CD4-positive, alpha-beta T cell treated with Interleukin-17A for 4 hours (primary cell): Measurements from ENCODE around the gene NPAS3.

Experiments
- DNase-seq: peaks from one replicate; pipeline ENCODE4 v3.0.0-alpha.2; 2020; ENCODE audit warnings: mixed read lengths

Gene NPAS3

GRCh38 chr14:33655421-33655820 is 716.7 kb downstream of the NPAS3 start:
- DNase-seq = no peak

- DNase-seq = no peak
These were observed 718.8 kb downstream of the NPAS3 start for GRCh38 chr14:33657476-33657875.

GRCh38 chr14:33660248-33660647 is 721.6 kb downstream of the NPAS3 start:
- DNase-seq = no peak

- no peak for DNase-seq
These were observed 722.4 kb downstream of the NPAS3 start for GRCh38 chr14:33661101-33661500.

GRCh38 chr14:33668066-33668465 is 729.4 kb downstream of the NPAS3 start:
- DNase-seq = no peak

- DNase-seq = no peak
These were observed 730.4 kb downstream of the NPAS3 start for GRCh38 chr14:33669111-33669510.

- no peak for DNase-seq
These were observed 731.6 kb downstream of the NPAS3 start for GRCh38 chr14:33670235-33670634.

- no peak for DNase-seq
These were observed 732.9 kb downstream of the NPAS3 start for GRCh38 chr14:33671556-33671955.

GRCh38 chr14:33674927-33675326 is 736.2 kb downstream of the NPAS3 start:
- DNase-seq = no peak

- DNase-seq = no peak
These were observed 736.9 kb downstream of the NPAS3 start for GRCh38 chr14:33675415-33676130.

GRCh38 chr14:33676135-33676566 is 737.5 kb downstream of the NPAS3 start:
- no peak for DNase-seq

- no peak for DNase-seq
These were observed 738.2 kb downstream of the NPAS3 start for GRCh38 chr14:33676891-33677290.

- no peak for DNase-seq
These were observed 739.3 kb downstream of the NPAS3 start for GRCh38 chr14:33678005-33678404.

GRCh38 chr14:33679025-33679424 is 740.3 kb downstream of the NPAS3 start:
- no peak for DNase-seq

GRCh38 chr14:33679461-33680225 is 741.0 kb downstream of the NPAS3 start:
- DNase-seq = no peak

- no peak for DNase-seq
These were observed 742.2 kb downstream of the NPAS3 start for GRCh38 chr14:33680873-33681272.

- DNase-seq = no peak
These were observed 744.1 kb downstream of the NPAS3 start for GRCh38 chr14:33682760-33683159.

- no peak for DNase-seq
These were observed 746.3 kb downstream of the NPAS3 start for GRCh38 chr14:33685026-33685425.

- no peak for DNase-seq
These were observed 747.0 kb downstream of the NPAS3 start for GRCh38 chr14:33685698-33686097.

- no peak for DNase-seq
These were observed 747.5 kb downstream of the NPAS3 start for GRCh38 chr14:33686218-33686617.

- DNase-seq = no peak
These were observed 748.2 kb downstream of the NPAS3 start for GRCh38 chr14:33686856-33687255.

GRCh38 chr14:33689680-33690079 is 751.0 kb downstream of the NPAS3 start:
- no peak for DNase-seq

GRCh38 chr14:33691907-33692306 is 753.2 kb downstream of the NPAS3 start:
- no peak for DNase-seq

GRCh38 chr14:33692762-33693161 is 754.1 kb downstream of the NPAS3 start:
- no peak for DNase-seq
